Erythroblast (primary cell): ENCODE data around the gene LBH.

Experiments used
- GATA1 ChIP-seq: IDR thresholded peaks from 2 replicates; pipeline ENCODE4 v1.6.1; 2011; ENCODE audit warnings: low read depth, mild to moderate bottlenecking, control low read depth, low read length, moderate library complexity
- POLR2A ChIP-seq: IDR thresholded peaks from 2 replicates; pipeline ENCODE4 v1.6.1; 2011; ENCODE audit warnings: mild to moderate bottlenecking, low read length

DNA sequence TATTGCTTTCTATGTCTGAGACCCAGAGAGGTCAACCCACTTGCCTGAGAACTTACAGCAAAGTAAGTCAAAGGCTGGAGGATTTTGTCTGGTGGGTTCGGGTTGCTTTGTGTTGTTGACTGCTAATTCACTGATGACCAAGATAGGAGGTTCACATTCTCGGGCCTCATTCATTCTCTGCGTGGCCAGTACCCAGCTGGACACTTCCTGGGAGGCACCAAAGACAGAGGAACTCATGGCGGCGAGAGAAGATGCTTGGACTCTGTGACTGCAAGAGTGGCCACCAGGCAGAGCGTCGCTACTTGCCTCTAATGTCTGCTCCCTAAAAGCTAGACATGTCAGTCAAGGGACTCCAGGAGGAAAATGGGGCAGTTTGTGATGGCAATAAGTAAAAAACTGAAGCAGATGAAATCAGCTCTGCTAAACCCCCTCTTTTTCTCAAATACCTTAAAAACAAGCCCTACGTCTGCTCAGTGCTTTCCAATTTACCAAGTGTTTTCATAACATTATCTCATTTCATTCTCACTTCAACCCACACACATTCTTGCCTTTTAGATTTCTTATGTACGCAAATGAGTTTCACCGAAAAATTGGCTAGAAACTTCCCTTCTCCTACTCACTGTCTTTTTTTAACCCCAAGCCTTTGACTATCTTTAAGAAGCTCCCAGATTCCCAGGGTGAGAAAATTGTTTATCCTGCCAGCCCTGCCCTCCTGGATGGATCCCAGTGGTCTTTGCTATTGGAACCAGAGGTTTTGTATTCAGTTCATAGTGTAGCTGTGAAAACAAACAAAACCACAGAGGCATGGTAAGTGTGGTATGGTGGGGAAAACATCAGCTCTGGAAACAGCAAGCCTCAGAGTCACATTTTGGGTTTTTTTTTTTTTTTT lies 4.9 kb upstream of the LBH start:
- no peak for TF ChIP-seq POLR2A
- no peak for TF ChIP-seq GATA1
